ENCODE results near the gene TLR1. TPM values are rescaled to one million over a fixed set of nuclear protein-coding genes. Genes with fewer than 3 reads are reported as not detected.

TLR1 gene, protein sequence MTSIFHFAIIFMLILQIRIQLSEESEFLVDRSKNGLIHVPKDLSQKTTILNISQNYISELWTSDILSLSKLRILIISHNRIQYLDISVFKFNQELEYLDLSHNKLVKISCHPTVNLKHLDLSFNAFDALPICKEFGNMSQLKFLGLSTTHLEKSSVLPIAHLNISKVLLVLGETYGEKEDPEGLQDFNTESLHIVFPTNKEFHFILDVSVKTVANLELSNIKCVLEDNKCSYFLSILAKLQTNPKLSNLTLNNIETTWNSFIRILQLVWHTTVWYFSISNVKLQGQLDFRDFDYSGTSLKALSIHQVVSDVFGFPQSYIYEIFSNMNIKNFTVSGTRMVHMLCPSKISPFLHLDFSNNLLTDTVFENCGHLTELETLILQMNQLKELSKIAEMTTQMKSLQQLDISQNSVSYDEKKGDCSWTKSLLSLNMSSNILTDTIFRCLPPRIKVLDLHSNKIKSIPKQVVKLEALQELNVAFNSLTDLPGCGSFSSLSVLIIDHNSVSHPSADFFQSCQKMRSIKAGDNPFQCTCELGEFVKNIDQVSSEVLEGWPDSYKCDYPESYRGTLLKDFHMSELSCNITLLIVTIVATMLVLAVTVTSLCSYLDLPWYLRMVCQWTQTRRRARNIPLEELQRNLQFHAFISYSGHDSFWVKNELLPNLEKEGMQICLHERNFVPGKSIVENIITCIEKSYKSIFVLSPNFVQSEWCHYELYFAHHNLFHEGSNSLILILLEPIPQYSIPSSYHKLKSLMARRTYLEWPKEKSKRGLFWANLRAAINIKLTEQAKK
- 1 to 10 TPM; 6.9 to 8.2 TPM for total RNA-seq
- long read RNA-seq = 0 reads

DNA sequence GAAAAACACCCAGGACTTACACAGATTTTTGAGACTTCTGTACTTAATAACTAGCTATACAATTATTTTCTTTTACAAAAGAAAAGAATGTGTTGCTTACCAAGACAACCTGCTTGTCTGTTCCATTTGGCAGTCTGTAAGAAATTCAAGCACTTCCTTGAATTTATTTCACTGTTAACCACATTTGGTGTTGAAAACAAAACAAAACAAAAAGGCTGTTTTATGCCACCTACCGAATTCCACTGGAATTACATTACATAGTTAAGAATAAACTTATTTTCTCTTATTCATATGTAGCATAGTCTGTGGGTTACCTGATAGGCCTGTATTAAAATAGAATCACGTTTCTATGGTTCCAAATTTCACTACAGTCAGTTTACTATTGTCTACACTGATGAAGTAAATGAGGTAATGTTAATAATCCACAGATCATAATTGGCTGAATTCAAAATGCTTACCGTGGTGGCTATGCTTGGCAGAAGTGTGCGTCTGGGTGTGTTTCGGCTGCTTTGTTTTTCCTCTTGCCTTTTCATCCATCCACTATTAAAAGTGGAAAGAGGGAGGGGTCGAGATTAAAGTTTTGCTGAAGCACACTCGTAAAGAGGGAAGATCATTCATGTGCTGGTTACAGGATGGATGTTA, at the start of gene TLR1:
Gene TLR1, minus strand, starts transcription at position 138 of the 642 bp plus-strand sequence. CDS start 5,960 bp downstream, outside the sequence.
- intact Hi-C loops (cut with DNase I) = no loop called here
- ATAC-seq = peak; percentile 66 to 72
- DNase-seq = no peak

DNA sequence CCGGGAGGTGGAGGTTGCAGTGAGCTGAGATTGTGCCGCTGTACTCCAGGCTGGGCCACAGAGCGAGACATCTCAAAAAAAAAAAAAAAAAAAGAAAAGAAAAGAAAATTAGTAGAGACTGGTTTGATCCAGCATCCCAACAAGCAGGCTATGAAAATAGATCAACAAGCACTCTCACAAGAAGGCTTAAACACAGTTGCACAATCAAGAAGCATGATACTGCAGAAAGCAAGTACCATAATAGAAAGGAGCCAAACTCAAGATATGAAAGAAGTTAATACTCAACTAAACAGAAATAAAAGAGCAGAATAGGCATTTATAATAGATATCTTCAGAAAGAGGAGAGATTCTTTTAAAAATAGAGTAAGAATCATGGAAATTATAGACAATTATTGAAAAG, 41.4 kb upstream of the TLR1 start:
- DNase-seq (no peak), ATAC-seq (no peak)
- intact Hi-C loops (cut with DNase I) = no loop called here

DNA sequence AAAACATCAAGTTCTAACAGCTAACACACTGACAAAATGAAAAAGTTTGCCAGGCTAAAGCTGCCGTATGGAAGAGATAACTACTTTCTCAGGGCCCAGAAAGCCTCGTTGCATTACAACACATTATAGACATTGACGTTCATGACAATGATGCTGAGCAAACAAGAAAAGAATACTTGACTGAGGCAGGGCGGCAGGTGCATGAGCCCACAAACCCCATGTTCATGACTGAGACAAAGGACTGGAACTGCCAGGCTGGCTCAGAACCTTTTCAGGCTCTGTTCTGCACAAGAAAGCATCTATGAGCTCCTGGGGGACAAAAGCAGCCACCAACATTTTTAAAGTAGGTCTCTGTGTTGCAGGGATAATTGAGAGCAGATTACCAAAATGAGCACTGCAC, 38.4 kb upstream of the TLR1 start:
- ATAC-seq (no peak), DNase-seq (no peak)
- intact Hi-C loops (cut with DNase I) = no loop called here

DNA sequence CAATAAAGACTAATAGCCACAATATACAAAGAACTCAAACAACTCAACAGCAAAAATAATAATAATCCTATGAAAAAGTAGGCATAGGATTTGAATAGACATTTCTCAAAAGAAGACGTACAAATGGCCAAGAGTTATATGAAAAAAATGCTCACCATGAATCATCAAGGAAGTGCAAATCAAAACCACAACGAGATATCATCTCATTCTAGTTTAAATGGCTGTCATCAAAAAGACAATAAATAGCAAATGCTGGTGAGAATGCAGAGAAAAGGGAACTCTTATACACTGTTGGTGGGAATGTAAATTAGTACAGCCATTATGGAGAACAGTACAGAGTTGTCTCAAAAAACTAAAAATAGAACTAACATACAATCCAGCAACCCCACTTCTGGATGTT, 33.3 kb upstream of the TLR1 start:
- ATAC-seq (no peak), DNase-seq (no peak)
- intact Hi-C loops (cut with DNase I) = no loop called here

DNA sequence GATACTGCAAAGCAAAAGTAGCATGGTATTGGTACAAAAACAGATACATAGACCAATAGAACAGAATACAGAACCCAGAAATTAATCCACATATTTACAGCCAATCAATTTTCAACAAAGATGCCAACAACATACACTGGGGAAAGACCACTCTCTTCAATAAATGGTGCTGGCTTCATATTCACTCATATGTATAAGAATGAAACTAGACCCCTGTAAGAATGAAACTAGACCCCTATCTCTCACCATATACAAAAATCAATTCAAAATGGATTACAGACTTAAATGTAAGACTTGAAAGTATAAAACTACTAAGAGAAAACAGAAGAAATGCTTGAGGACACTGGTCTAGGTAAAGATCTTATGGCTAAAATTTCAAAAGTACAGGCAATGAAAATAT, 32.7 kb upstream of the TLR1 start:
- intact Hi-C loops (cut with DNase I) = no loop called here
- ATAC-seq = no peak
- DNase-seq = no peak

DNA sequence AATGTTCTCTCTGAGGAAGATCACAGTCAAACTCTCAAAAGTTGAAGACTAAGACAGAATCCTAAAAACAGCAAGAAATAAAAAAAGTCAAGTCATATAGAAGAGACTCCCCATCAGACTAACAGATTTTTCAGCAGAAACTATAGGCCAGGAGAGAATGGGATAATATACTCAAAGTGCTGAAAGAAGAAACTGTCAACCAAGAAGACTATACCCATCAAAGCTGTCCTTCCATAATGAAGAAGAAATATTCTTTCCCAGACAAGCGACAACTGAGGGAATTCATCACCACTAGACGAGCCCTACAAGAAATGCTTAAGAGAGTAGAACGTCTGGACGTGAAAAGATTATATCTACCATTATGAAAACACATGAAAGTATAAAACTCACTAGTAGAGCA, 30.0 kb upstream of the TLR1 start:
- no peak for ATAC-seq
- DNase-seq = no peak
- intact Hi-C loops (cut with DNase I) = no loop called here

GRCh38 chr4:38832624-38833528, 28.3 kb upstream of the TLR1 start:
- DNase-seq = no peak
- no peak for ATAC-seq
- intact Hi-C loops (cut with DNase I) = no loop called here

DNA sequence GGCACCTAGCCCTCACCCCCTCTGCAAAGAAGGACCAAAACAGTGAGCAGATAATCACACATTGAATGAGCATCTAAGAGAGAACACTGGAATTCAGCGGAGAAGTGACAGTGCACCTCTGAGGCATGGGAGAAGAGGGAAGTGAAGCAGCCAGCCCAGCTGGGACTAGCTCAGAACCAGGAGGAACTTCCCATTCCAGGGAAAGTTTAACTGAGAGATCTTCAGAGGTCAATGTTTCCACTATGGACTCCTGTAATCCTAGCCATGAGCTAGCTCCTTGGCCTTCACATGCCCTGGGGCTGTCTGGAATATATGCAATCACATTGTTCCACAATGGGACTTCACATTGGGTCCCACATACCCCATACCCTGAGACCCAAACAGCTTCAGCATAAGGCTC, 27.6 kb upstream of the TLR1 start:
- ATAC-seq = peak in 1 of 2 donors; percentile 34
- no peak for DNase-seq
- intact Hi-C loops (cut with DNase I) = no loop called here

- ATAC-seq = no peak
- intact Hi-C loops (cut with DNase I) = no loop called here
- no peak for DNase-seq
These were observed 27.1 kb upstream of the TLR1 start for GRCh38 chr4:38831653-38832052.

- DNase-seq = no peak
- intact Hi-C loops (cut with DNase I) = no loop called here
- ATAC-seq = no peak
These were observed 24.6 kb upstream of the TLR1 start for GRCh38 chr4:38829237-38829636.

DNA sequence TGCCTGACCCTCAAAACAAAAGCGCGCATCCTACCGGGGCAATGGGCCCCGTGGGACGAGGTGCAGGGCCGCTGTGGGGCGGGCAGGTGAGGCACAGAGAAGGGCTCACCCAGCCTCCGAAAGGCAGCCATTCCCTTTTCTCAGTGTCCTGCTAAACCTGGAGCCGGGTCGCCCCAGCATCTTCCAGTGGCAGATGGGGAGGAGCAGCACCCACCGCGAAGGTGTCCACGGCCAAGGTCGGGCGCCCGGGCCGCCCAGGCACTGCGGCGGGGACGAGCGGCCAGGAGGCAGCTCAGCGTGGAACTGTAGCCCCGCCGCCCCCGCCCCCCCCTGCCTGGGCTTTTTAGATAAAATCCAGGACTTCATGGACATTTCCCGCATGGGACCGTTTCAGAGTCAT, 19.2 kb upstream of the TLR1 start:
- no peak for DNase-seq
- intact Hi-C loops (cut with DNase I) = no loop called here
- no peak for ATAC-seq

- intact Hi-C loops (cut with DNase I) = no loop called here
- no peak for ATAC-seq
- DNase-seq = no peak
These were observed 18.2 kb upstream of the TLR1 start for GRCh38 chr4:38822748-38823303.

DNA sequence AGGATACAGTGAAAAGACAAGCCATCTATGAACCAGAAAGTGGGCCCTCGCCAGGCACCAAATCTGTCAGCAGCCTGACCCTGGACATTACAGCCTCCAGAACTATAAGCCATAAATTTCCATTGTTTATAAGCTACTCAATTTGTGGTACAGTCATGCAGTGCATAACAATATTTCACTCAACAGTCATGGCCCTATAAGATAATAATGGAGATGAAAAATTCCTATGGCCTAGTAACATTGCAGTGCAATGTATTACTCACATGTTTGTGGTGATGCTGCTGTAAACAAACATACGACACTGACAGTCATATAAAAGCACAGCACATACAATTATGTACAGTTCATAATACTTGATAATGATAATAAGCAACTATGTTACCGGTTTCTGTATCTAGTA, 17.1 kb upstream of the TLR1 start:
- intact Hi-C loops (cut with DNase I) = no loop called here
- DNase-seq (no peak), ATAC-seq (no peak)

- intact Hi-C loops (cut with DNase I) = no loop called here
- ATAC-seq = no peak
- DNase-seq = no peak
These were observed 15.9 kb upstream of the TLR1 start for GRCh38 chr4:38820329-38821061.

GRCh38 chr4:38819569-38819968, 15.0 kb upstream of the TLR1 start:
- intact Hi-C loops (cut with DNase I) = no loop called here
- ATAC-seq (no peak), DNase-seq (no peak)

DNA sequence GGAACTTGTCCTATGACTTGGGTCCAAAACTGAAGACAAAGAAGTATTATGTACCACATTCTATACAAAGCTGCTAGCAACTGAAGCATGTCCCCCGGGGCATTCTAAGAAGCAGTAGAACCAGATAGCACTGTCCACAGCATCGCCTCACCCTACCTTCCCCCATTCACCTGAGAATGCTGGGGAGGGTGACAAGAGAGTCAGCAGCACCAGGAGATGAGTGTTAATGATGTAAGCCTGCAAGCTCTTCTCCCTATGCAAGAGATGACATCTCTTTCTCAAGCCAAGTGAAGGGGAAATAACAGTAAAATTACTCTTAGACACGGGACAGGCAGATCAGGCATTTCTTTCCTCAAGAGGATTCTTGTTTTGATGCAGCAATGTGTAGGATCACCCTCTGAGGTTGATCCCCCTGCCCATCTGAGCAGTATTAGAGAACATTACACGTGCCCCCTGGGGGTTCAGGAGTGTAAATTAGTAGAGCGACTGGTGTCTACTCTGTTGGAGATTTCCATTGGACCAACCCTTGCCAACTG, 13.9 kb upstream of the TLR1 start:
- no peak for ATAC-seq
- intact Hi-C loops (cut with DNase I) = no loop called here
- DNase-seq = no peak

- intact Hi-C loops (cut with DNase I) = no loop called here
- ATAC-seq (peak in 1 of 2 donors; percentile 70), DNase-seq (no peak)
These were observed 11.5 kb upstream of the TLR1 start for GRCh38 chr4:38815885-38816782.

Data from left cardiac atrium (tissue), 4 donors.